Fibroblast of skin of left biceps (primary cell): ENCODE measurements around the gene POLR1E.
A peak's percentile ranks its signal among the peaks of the same experiment; 100 is the strongest.
"Not testable (repeated sequence)": the region's sequence is repeated elsewhere in the genome, so short reads cannot be mapped to it uniquely, and the experiment has no call there.

Experiments used
- DNase-seq, 2 experiments: peaks; one replicate each; pipeline ENCODE4 v3.0.0-alpha.2; 2013; ENCODE audit warnings: low read depth in 2 of 2

POLR1E gene

DNA sequence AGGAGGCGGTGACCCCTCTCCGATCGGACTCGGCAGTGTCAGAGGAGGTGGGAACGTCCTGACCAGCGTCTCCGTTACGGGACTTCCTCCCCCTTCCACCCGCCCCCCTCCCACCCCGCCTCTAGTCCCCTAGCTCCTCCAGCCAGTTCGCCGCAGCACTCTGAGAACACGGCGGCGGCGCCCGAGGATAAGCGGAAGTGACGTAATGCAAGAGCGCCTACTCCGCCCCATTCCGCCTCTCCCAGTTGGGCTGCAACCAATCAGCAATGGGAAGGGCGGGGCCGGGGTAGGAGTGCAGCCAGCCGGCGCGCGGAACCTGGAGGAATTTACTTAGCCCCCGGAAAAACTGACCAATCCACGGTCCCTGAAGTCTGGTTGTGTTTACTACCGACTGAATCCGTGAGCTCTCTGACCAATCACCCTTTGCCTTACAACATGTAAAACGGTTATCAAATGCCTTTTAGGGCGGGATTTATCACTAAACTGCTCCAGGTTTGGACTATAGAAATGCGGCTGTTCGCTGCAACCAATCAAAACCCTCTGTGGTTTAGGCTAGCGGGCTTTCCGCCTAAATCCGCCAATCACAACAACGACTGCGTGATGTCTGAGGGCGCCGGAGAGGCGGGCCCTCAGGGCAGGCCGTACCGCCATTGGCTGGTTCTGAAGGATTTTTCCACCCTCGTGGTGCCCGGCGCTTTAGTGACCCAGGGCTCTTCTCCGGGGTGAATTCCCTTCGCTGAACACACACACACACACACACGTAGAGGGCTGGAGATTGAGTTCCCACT lies 20.3 kb upstream of the POLR1E start, which contains the start of gene ZBTB5:
ZBTB5 (minus strand) TSS at position 202 of the 788 bp plus-strand sequence. CDS start 22,899 bp downstream, outside the sequence.
- DNase-seq, result peak; percentile 100

- DNase-seq, result peak in 1 of 2 experiments; percentile 64
Measured at GRCh38 chr9:37466037-37466709, 19.6 kb upstream of the POLR1E start.

- DNase-seq, result not testable (repeated sequence)
Measured at GRCh38 chr9:37467530-37467929, 18.2 kb upstream of the POLR1E start.

DNA sequence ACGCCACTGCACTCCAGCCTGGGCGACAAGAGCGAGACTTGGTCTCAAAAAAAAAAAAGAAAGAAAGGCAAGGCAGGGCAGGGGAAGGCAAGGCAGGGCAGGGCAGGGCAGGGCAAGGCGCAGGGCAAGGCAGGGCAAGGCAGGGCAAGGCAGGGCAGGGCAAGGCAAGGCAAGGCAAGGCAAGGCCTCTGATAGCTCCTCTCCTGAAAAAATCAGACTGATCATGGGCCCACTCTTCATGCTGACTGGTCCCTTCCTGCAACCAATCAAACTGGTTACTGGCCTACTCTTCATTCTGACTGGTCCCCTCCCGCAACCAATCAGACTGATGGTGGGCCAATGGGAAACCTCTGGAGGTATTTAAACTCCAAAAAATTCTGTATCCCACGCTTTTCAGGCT lies 17.1 kb upstream of the POLR1E start:
- DNase-seq, result no peak

DNA sequence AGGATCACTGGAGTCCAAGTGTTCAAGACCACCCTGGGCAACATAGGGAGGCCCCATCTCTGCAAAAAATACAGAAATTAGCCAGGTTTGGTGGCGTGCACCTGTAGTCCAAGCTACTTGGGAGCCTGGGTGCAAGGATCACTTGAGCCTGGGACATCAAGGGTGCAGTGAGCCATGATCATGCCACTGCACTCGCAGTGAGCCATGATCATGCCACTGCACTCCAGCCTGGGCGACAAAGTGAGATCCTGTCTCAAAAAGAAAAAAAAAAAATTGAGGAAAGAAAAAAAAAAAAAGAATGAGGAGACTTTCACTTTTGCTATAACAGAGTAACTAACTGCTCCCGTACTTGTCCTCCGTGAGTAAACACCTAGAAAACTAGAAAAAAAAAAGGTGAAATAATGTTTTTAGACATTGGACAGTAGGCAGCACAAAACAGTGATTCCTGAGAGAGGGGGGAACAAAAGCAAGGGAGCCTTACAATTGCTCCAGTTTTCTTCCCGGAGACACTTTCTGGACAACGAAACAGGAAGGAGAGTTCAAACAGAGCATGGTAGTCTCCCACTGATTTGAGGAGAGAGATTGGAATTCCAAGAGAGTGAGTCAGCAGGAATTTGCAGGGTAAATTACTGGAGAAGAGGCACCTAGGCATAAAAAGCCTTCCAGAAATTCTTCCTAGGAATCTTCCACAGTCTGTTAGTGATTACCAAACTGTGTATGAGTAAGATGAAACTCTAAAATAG lies 13.6 kb upstream of the POLR1E start:
- DNase-seq, result peak; percentile 96

DNA sequence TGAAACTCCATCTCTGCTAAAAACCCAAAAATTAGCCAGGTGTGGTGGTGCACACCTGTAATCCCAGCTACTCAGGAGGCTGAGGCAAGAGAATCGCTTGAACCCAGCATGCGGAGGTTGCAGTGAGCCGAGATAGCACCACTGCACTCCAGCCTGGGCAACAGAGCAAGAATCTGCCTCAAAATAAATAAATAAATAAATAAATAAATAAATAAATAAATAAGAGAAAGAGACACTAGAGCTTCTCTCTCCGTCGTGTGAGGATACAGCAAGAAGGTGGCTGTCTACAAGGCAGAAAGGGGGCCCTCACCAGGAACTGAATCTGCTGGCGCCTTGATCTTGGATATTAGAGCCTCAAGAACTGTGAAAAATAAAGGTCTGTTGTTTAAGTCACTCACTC lies 11.8 kb upstream of the POLR1E start:
- DNase-seq, result not testable (repeated sequence)

GRCh38 chr9:37474438-37474837 lies 11.3 kb upstream of the POLR1E start:
- DNase-seq, result no peak

- DNase-seq, result no peak
Measured at GRCh38 chr9:37476930-37477329, 8.8 kb upstream of the POLR1E start.

GRCh38 chr9:37477443-37477842 lies 8.3 kb upstream of the POLR1E start:
- DNase-seq, result not testable (repeated sequence)

GRCh38 chr9:37477987-37478619 lies 7.6 kb upstream of the POLR1E start:
- not testable (repeated sequence) for DNase-seq

GRCh38 chr9:37480759-37481158 lies 5.0 kb upstream of the POLR1E start:
- no peak for DNase-seq

DNA sequence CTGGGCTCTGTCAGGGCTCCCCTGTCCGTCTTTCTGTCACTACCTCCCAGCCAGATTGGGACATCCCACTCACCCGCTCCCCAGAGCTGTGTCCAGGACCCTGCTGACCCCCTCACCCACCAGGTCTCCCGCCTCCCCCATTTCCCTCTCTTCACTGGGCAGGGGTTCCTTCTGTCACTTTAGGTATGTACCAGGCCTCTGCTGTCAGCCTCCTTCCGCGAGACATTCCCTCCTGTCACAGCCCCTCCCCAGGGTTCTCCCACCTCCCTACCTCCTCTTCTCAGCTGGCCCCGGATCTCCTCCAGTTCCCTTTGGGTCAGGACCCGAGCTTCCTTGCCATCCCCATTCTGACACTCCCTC lies 488 bp downstream of the POLR1E start:
- no peak for DNase-seq

DNA sequence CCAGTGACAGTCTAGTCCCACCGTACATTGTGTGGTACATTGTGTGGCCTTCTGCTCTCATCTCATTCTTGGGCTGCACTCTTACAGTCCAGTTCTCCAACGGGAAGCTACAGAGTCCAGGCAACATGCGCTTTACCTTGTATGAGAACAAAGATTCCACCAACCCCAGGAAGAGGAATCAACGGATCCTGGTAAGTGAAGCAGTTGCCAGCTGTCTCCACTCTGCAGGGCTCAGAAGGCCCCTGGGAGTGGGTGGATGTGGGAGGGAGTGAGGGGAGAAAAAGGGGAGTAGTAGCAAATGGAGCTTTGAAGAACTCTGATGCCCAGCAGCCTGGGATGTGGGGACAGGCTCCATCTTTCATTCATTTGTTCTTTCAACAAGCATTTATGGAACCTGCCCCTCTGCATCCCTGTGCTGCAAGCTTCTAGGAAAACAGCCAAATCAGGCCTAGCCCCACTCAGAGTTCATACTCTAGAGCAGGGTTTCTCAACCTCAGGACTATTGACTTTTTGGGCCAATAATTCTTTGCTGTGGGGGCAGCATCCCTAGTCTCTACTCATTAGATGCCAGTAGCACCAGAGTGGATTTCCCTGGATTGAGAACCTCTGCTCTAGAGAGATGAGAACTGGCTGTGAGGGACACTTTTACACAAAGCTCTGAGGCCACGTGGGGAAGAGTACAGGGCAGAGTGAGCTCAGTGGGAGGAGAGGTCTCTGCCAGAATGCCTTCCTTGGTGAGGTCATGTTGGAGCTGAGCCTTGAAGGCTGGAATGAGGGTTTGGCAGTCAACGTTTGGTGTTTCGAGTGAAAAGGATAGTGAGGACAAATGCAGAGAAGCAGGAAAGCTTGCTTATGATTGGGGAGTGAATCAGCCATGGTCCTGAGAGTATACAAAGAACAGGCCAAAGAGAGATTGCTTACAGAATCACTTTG lies 1.1 kb downstream of the POLR1E start:
- peak; percentile 71 to 74 for DNase-seq

- no peak for DNase-seq
Measured at GRCh38 chr9:37491939-37492338, 6.2 kb downstream of the POLR1E start.

DNA sequence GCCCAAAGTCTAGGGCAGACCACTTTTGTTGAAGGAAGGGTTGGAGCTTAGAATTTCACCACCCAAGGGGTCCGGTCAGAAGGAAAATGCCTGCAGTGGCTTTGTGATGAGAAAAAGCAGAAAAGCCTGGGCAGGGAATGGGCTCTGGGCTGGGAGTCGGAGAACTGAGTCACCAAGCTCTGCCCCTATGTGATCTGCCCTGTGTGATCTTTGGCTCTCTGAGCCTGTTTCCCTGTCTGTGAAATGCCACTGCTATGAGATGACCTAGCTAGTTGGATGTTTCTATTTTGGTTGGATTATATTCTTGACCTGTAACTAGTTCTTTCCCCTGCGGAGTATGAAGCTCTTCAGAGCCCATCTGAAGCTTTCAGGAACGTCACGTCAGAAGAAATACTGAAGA lies 9.8 kb downstream of the POLR1E start:
- no peak for DNase-seq

- no peak for DNase-seq
Measured at GRCh38 chr9:37496020-37496419, 10.3 kb downstream of the POLR1E start.

- DNase-seq, result no peak
Measured at GRCh38 chr9:37497320-37497719, 11.6 kb downstream of the POLR1E start.

DNA sequence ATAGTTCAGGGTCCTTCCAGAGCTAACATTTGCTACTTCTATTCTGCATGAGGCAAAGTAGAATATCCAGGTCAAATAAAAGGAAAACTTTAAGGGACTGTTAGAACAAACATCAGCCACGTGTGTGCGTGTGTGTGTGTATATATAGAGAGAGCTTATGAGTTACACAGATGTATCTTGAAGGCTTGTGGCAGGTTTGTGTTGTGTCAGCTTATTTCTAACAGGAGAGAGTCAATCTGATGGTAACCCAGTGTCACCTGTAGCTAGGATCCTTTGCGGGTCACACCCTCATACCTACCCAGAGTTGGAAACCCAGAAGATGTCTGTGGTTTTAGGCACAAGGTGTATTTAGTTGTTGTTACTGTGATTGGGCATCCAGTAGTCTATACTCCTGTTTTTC lies 12.7 kb downstream of the POLR1E start:
- no peak for DNase-seq

DNA sequence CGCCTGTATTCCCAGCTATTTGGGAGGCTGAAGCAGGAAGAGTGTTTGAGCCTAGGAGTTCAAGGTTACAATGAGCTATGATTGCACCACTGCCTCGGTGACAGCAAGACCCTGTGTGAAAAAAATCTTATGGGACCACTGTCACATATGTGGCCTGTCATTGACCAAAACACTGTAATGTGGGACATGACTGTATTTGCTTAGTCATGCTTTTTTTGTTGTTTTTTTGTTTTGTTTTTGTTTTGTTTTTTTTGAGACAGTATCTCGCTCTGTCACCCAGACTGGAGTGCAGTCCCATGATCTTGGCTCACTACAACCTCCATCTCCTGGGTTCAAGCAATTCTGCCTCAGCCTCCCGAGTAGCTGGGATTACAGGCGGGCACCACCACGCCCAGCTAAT lies 13.5 kb downstream of the POLR1E start:
- DNase-seq, result no peak

GRCh38 chr9:37501957-37502596 lies 16.3 kb downstream of the POLR1E start:
- DNase-seq, result no peak
